A549 (cell line): ENCODE measurements around the gene IGFBP2. TPM values are rescaled to one million over a fixed set of nuclear protein-coding genes. Genes with fewer than 3 reads are reported as not detected.

Experiments
- ATAC-seq, 2 experiments: fragments of 200-7000 bp in 1 of 2; fragments of >200 bp in 1 of 2; cut with Nextera tagmentation in 1 of 2; cut with Tn5 transposase in 1 of 2; 3 replicates each; pipeline versions ENCODE4 v1.8.0 to v1.9.1; 2018 to 2020; ENCODE audit warnings: mild to moderate bottlenecking in 1 of 2, moderate library complexity in 1 of 2
- CTCF ChIA-PET: fragments of 300-600 bp; sonication (Branson Sonifier 250); formaldehyde crosslinking; extraction: SDS; loops from one replicate; lab custom pipeline; 2021; ENCODE audit warnings: antibody characterized with exemption, inconsistent platforms; lab: Yijun Ruan, JAX
- POLR2A ChIA-PET: fragments of 350-600 bp; formaldehyde crosslinking; extraction: SDS; loops from one replicate; lab custom pipeline; 2021; ENCODE audit warnings: antibody characterized with exemption, inconsistent platforms; lab: Yijun Ruan, JAX
- DNase-seq, 2 experiments: peaks; one replicate each; pipeline versions ENCODE4 v3.0.0 to v3.0.0-alpha.2; 2011 to 2016; ENCODE audit warnings: low read depth in 1 of 2, low spot score in 1 of 2
- FAIRE-seq: peaks from 2 replicates; lab custom pipeline; 2011; peaks lifted over from hg19 to GRCh38; lab: Jason Lieb, UNC
- H3K27ac ChIP-seq, 2 experiments: fragments of >200 bp; sonication (Bioruptor Twin); formaldehyde crosslinking; 3 replicates each; pipeline ENCODE4 v1.5.1; 2016 to 2017
- H3K4me1 ChIP-seq: fragments of >200 bp; sonication (Bioruptor Twin); formaldehyde crosslinking; 3 replicates; pipeline ENCODE4 v1.6.1; 2016
- H3K4me2 ChIP-seq: fragments of >200 bp; sonication (Bioruptor Twin); formaldehyde crosslinking; 3 replicates; pipeline ENCODE4 v1.6.1; 2016
- H3K4me3 ChIP-seq: fragments of >200 bp; sonication (Bioruptor Twin); formaldehyde crosslinking; 3 replicates; pipeline ENCODE4 v1.5.1; 2016
- H3K9me3 ChIP-seq: fragments of >200 bp; sonication (Bioruptor Twin); formaldehyde crosslinking; 3 replicates; pipeline ENCODE4 v1.6.1; 2016
- BHLHE40 ChIP-seq: IDR thresholded peaks from 2 replicates; pipeline ENCODE4 v1.6.1; 2012; ENCODE audit warnings: low read depth, low read length, inconsistent platforms
- CEBPB ChIP-seq, 2 experiments: fragments of >200 bp in 1 of 2; sonication (Bioruptor Twin) in 1 of 2; formaldehyde crosslinking in 1 of 2; IDR thresholded peaks; 2 replicates each; pipeline ENCODE4 v1.6.1; 2012 to 2016
- EHF ChIP-seq: fragments of 250-450 bp; sonication (Bioruptor Pico); IDR thresholded peaks from 2 replicates; pipeline ENCODE4 v1.5.0; 2020; ENCODE audit warnings: mild to moderate bottlenecking
- EHMT2 ChIP-seq: fragments of 200-600 bp; sonication (generic); IDR thresholded peaks from 2 replicates; pipeline ENCODE4 v1.6.1; 2016; ENCODE audit warnings: antibody characterized with exemption, low read depth, mild to moderate bottlenecking, moderate library complexity
- ESRRA ChIP-seq: fragments of 150-350 bp; IDR thresholded peaks from 2 replicates; pipeline ENCODE4 v1.6.1; 2014; ENCODE audit warnings: mild to moderate bottlenecking, low read length, borderline replicate concordance
- FOSB ChIP-seq: fragments of 250-450 bp; sonication (Bioruptor Pico); IDR thresholded peaks from 2 replicates; pipeline ENCODE4 v1.5.0; 2020; ENCODE audit warnings: mild to moderate bottlenecking, moderate library complexity
- FOSL2 ChIP-seq, 2 experiments: fragments of 450-650 bp in 1 of 2; fragments of >200 bp in 1 of 2; sonication (Bioruptor Twin) in 1 of 2; formaldehyde crosslinking; IDR thresholded peaks; 2 replicates each; pipeline versions ENCODE4 v1.5.0 to v1.6.1; 2016 to 2020; ENCODE audit warnings: mild to moderate bottlenecking in 1 of 2, moderate library complexity in 1 of 2
- FOXS1 ChIP-seq: fragments of 250-450 bp; sonication (Bioruptor Pico); IDR thresholded peaks from 2 replicates; pipeline ENCODE4 v1.5.0; 2020; ENCODE audit warnings: mild to moderate bottlenecking, moderate library complexity
- HDAC2 ChIP-seq: fragments of 200-600 bp; sonication (generic); IDR thresholded peaks from 2 replicates; pipeline ENCODE4 v1.6.1; 2016
- JUN ChIP-seq, 2 experiments: fragments of >200 bp; sonication (Bioruptor Twin); formaldehyde crosslinking; IDR thresholded peaks; 2 replicates in 1 of 2; 3 replicates in 1 of 2; pipeline ENCODE4 v1.6.1; 2016 to 2017
- KDM5A ChIP-seq: fragments of 200-600 bp; sonication (generic); IDR thresholded peaks from 2 replicates; pipeline ENCODE4 v1.6.1; 2016; ENCODE audit warnings: antibody characterized with exemption, mild to moderate bottlenecking
- NR3C1 ChIP-seq: fragments of >200 bp; sonication (Bioruptor Twin); formaldehyde crosslinking; IDR thresholded peaks from 3 replicates; pipeline ENCODE4 v1.6.1; 2017
- PHF8 ChIP-seq: fragments of 200-600 bp; sonication (generic); IDR thresholded peaks from 2 replicates; pipeline ENCODE4 v1.6.1; 2016; ENCODE audit warnings: low read depth, mild to moderate bottlenecking, antibody characterized with exemption, moderate library complexity, borderline replicate concordance
- POLR2A ChIP-seq: IDR thresholded peaks from 2 replicates; pipeline ENCODE4 v1.6.1; 2012; ENCODE audit warnings: mild to moderate bottlenecking, low read length
- POLR2AphosphoS2 ChIP-seq: conservative IDR thresholded peaks from 2 replicates; pipeline ENCODE4 v1.6.1; 2012; ENCODE audit warnings: low read length, improper control_type of control experiment, inconsistent platforms
- RAD21 ChIP-seq, 2 experiments: fragments of >200 bp in 1 of 2; sonication (Bioruptor Twin) in 1 of 2; formaldehyde crosslinking in 1 of 2; IDR thresholded peaks in 1 of 2; conservative IDR thresholded peaks in 1 of 2; 2 replicates in 1 of 2; 3 replicates in 1 of 2; pipeline ENCODE4 v1.6.1; 2012 to 2018; ENCODE audit warnings: inconsistent platforms in 1 of 2
- RARB ChIP-seq: fragments of 250-450 bp; sonication (Bioruptor Pico); IDR thresholded peaks from 2 replicates; pipeline ENCODE4 v1.8.0; 2021; ENCODE audit warnings: mild to moderate bottlenecking, moderate library complexity
- RCOR1 ChIP-seq: fragments of 150-350 bp; IDR thresholded peaks from 2 replicates; pipeline ENCODE4 v1.6.1; 2014; ENCODE audit warnings: antibody characterized with exemption, low read length, low read depth
- RNF2 ChIP-seq: fragments of 200-600 bp; sonication (generic); IDR thresholded peaks from 2 replicates; pipeline ENCODE4 v1.6.1; 2016; ENCODE audit warnings: low read depth, mild to moderate bottlenecking, antibody characterized with exemption, moderate library complexity, borderline replicate concordance
- SMC3 ChIP-seq: fragments of >200 bp; sonication (Bioruptor Twin); formaldehyde crosslinking; IDR thresholded peaks from 3 replicates; pipeline ENCODE4 v1.6.1; 2018; ENCODE audit warnings: inconsistent platforms
- TFCP2L1 ChIP-seq: fragments of 250-450 bp; sonication (Bioruptor Pico); IDR thresholded peaks from 2 replicates; pipeline ENCODE4 v1.5.0; 2021; ENCODE audit warnings: mild to moderate bottlenecking
- ZFP36 ChIP-seq: fragments of 450-650 bp; IDR thresholded peaks from 2 replicates; pipeline ENCODE4 v1.6.1; 2014; ENCODE audit warnings: borderline replicate concordance; ENCODE audit not compliant: partially characterized antibody
- ZNF302 ChIP-seq: fragments of 250-450 bp; sonication (Bioruptor Pico); IDR thresholded peaks from 2 replicates; pipeline ENCODE4 v1.9.0; 2021; ENCODE audit warnings: inconsistent platforms, mild to moderate bottlenecking, moderate library complexity
- WGBS: methylation state at CpG from one replicate; pipeline ENCODE4 v1.1.6; 2017; ENCODE audit errors: missing lambda C conversion rate; 5-methylcytosine and 5-hydroxymethylcytosine counted together
- polyA plus RNA-seq, 4 experiments: library from polyadenylated mRNA; depleted of rRNA in 3 of 4; stranded (reverse); fragments of >200 nt; fragmentation: RNase III in 1 of 4; extraction: RNeasy Plus Mini Kit Qiagen cat#74134 plus additional on column Dnase treatment in 1 of 4; gene quantifications; 2 replicates in 3 of 4; 3 replicates in 1 of 4; pipeline ENCODE4 v1.2.3, GENCODE V29; 2011 to 2017
- TF ChIP-seq, protein P1 (sequence below): fragments of 450-650 bp; IDR thresholded peaks from 2 replicates; pipeline ENCODE4 v1.6.1; 2014; ENCODE audit warnings: antibody characterized with exemption
- TF ChIP-seq, protein P2 (sequence below): fragments of 250-450 bp; sonication (Bioruptor Pico); IDR thresholded peaks from 2 replicates; pipeline ENCODE4 v1.5.0; 2020; ENCODE audit warnings: low read depth, mild to moderate bottlenecking, moderate library complexity
- TF ChIP-seq, protein P3 (sequence below): fragments of 150-350 bp; IDR thresholded peaks from 2 replicates; pipeline ENCODE4 v1.6.1; 2014; ENCODE audit warnings: low read depth, mild to moderate bottlenecking, low read length
- TF ChIP-seq, protein P4 (sequence below): IDR thresholded peaks from 2 replicates; pipeline ENCODE4 v1.6.1; 2012; ENCODE audit warnings: low read depth, borderline replicate concordance
- TF ChIP-seq, protein P5 (sequence below): fragments of 250-450 bp; sonication (Bioruptor Pico); IDR thresholded peaks from 2 replicates; pipeline ENCODE4 v1.5.0; 2021; ENCODE audit warnings: mild to moderate bottlenecking, moderate library complexity, borderline replicate concordance

IGFBP2 gene
- polyA plus RNA-seq, 2 of the 4 experiments (the other 2 are of a cell fraction), result 26.1 to 34.9 TPM

DNA sequence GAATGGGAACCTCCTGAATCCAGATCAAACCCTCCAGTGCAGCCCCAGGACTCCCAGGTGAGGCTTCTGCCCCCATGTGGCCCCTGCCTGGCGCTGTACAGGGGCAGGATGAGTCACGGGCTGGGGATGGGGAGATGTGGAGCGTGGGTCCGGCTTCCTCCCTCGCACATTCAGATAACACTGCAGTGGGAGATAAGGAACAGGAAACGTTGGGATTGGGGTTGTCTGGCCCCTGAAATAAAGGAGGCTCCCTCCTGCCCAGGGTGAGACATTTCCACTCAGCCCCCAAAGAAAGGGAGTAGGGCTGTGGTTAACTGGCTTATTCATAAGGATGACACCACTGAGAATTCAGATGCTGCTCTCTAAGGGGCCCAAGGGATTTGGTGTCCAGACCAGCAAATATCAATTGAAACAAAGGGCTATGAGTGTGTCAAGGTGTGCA is 31.4 kb downstream of the IGFBP2 start:
- Histone ChIP-seq H3K4me1 (no peaks in the 10 kb centered on the region), H3K4me3 (no peak overlapping the region), H3K4me2 (no peak overlapping the region), H3K9me3 (no peaks in the 10 kb centered on the region), H3K27ac (no peak overlapping the region)
- TF ChIP-seq CEBPB (IDR thresholded peaks at IDR 0.05), result no peak
- TF ChIP-seq PHF8, result no peak
- no peak for TF ChIP-seq POLR2A
- peak; percentile 25 to 35; a peak in 3 of 5 replicates for TF ChIP-seq RAD21 (conservative IDR thresholded peaks at IDR 0.05 in 1 of 2, IDR thresholded peaks at IDR 0.05 in 1 of 2)
- TF ChIP-seq EHMT2, result no peak
- TF ChIP-seq FOSL2 (IDR thresholded peaks at IDR 0.05), result no peak
- 0 out of 2 replicates have a peak, but pooled peaks have one; percentile 38 for TF ChIP-seq FOSL2 (CRISPR knock-in tag; IDR thresholded peaks at IDR 0.05)
- TF ChIP-seq HDAC2, result no peak
- TF ChIP-seq, protein P1, sequence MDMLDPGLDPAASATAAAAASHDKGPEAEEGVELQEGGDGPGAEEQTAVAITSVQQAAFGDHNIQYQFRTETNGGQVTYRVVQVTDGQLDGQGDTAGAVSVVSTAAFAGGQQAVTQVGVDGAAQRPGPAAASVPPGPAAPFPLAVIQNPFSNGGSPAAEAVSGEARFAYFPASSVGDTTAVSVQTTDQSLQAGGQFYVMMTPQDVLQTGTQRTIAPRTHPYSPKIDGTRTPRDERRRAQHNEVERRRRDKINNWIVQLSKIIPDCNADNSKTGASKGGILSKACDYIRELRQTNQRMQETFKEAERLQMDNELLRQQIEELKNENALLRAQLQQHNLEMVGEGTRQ, result no peak
- no peak for TF ChIP-seq NR3C1
- TF ChIP-seq RNF2, result no peak
- TF ChIP-seq, protein P2, sequence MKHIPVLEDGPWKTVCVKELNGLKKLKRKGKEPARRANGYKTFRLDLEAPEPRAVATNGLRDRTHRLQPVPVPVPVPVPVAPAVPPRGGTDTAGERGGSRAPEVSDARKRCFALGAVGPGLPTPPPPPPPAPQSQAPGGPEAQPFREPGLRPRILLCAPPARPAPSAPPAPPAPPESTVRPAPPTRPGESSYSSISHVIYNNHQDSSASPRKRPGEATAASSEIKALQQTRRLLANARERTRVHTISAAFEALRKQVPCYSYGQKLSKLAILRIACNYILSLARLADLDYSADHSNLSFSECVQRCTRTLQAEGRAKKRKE (CRISPR knock-in tag), result no peak
- TF ChIP-seq POLR2AphosphoS2, result no peak
- peak; percentile 32; the same call in 2 of the 3 replicates for TF ChIP-seq SMC3
- ATAC-seq (peak in 1 of 2 experiments; percentile 40; a peak in 2 of 6 replicates), DNase-seq (no peak), FAIRE-seq (no peak)
- 62% methylated on average over 5 of the region's 6 CpGs for WGBS
- POLR2A ChIA-PET, result no interaction called here
- CTCF ChIA-PET, result interaction anchor here (0.5 to 16.9 kb wide), 12 partner anchors 9 to 846 kb away, joined by 3 to 402 read pairs (median 8); no protein-coding TSS in a partner anchor

DNA sequence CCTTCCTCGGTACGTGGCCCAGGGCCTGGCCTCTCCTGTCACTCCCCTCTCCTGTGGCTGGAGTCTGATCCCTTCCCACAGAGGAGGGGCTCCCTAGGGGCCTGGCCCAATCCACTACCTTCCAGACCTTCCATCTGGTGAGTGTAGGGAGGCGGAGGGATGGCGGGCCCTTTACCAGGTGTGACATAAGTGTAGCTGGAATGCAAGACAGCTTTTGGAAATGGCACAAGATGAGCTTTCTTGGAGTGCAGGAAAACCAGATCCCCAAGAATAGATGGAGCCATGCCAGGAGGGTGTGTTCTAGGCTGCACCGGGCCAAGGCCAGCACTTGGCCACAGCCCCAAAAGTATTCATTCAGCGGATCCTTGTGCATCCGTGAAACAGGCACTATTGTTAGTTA is 32.0 kb downstream of the IGFBP2 start:
- no peak for DNase-seq
- TF ChIP-seq EHF (CRISPR knock-in tag), result no peak
- no peak for TF ChIP-seq KDM5A
- TF ChIP-seq, protein P1, result no peak
- no peak for TF ChIP-seq JUN (IDR thresholded peaks at IDR 0.05)
- TF ChIP-seq FOSL2 (IDR thresholded peaks at IDR 0.05), result no peak
- TF ChIP-seq FOSL2 (CRISPR knock-in tag; IDR thresholded peaks at IDR 0.05), result no peak
- TF ChIP-seq ESRRA, result no peak
- no peak for TF ChIP-seq FOSB (CRISPR knock-in tag)
- no peak for TF ChIP-seq RCOR1
- no peak for TF ChIP-seq ZNF302 (CRISPR knock-in tag)
- TF ChIP-seq ZFP36, result no peak
- TF ChIP-seq TFCP2L1 (CRISPR knock-in tag), result no peak
- no peak for TF ChIP-seq HDAC2
- TF ChIP-seq FOXS1, result no peak
- no peak for TF ChIP-seq RARB (CRISPR knock-in tag)
- TF ChIP-seq, protein P3, sequence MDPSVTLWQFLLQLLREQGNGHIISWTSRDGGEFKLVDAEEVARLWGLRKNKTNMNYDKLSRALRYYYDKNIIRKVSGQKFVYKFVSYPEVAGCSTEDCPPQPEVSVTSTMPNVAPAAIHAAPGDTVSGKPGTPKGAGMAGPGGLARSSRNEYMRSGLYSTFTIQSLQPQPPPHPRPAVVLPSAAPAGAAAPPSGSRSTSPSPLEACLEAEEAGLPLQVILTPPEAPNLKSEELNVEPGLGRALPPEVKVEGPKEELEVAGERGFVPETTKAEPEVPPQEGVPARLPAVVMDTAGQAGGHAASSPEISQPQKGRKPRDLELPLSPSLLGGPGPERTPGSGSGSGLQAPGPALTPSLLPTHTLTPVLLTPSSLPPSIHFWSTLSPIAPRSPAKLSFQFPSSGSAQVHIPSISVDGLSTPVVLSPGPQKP, result no peak
- TF ChIP-seq, protein P4, sequence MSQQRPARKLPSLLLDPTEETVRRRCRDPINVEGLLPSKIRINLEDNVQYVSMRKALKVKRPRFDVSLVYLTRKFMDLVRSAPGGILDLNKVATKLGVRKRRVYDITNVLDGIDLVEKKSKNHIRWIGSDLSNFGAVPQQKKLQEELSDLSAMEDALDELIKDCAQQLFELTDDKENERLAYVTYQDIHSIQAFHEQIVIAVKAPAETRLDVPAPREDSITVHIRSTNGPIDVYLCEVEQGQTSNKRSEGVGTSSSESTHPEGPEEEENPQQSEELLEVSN, result no peak
- no peak for TF ChIP-seq BHLHE40
- TF ChIP-seq, protein P5, sequence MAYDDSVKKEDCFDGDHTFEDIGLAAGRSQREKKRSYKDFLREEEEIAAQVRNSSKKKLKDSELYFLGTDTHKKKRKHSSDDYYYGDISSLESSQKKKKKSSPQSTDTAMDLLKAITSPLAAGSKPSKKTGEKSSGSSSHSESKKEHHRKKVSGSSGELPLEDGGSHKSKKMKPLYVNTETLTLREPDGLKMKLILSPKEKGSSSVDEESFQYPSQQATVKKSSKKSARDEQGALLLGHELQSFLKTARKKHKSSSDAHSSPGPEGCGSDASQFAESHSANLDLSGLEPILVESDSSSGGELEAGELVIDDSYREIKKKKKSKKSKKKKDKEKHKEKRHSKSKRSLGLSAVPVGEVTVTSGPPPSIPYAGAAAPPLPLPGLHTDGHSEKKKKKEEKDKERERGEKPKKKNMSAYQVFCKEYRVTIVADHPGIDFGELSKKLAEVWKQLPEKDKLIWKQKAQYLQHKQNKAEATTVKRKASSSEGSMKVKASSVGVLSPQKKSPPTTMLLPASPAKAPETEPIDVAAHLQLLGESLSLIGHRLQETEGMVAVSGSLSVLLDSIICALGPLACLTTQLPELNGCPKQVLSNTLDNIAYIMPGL (CRISPR knock-in tag), result no peak
- Histone ChIP-seq H3K4me1 (no peaks in the 10 kb centered on the region), H3K4me2 (no peak overlapping the region), H3K27ac (no peak overlapping the region), H3K9me3 (no peaks in the 10 kb centered on the region), H3K4me3 (no peak overlapping the region)
- 86% methylated on average over 7 of the region's 7 CpGs for WGBS
- ChIA-PET CTCF (interaction anchor here (0.6 to 16.9 kb wide), 15 partner anchors 11 to 845 kb away, joined by 3 to 402 read pairs (median 5); no protein-coding TSS in a partner anchor), POLR2A (interaction anchor here (1.0 kb wide), 1 partner anchor 146 kb away, joined by 3 read pairs; no protein-coding TSS in a partner anchor)
- ATAC-seq, result no peak
- FAIRE-seq, result no peak
